ENCODE results near the gene SKIC2. TPM values are rescaled to one million over a fixed set of nuclear protein-coding genes. Genes with fewer than 3 reads are reported as not detected.
"Not testable (repeated sequence)": the region's sequence is repeated elsewhere in the genome, so short reads cannot be mapped to it uniquely, and the experiment has no call there.

SKIC2 gene
- 10 to 100 TPM; 39.1 to 58.0 TPM for polyA plus RNA-seq

DNA sequence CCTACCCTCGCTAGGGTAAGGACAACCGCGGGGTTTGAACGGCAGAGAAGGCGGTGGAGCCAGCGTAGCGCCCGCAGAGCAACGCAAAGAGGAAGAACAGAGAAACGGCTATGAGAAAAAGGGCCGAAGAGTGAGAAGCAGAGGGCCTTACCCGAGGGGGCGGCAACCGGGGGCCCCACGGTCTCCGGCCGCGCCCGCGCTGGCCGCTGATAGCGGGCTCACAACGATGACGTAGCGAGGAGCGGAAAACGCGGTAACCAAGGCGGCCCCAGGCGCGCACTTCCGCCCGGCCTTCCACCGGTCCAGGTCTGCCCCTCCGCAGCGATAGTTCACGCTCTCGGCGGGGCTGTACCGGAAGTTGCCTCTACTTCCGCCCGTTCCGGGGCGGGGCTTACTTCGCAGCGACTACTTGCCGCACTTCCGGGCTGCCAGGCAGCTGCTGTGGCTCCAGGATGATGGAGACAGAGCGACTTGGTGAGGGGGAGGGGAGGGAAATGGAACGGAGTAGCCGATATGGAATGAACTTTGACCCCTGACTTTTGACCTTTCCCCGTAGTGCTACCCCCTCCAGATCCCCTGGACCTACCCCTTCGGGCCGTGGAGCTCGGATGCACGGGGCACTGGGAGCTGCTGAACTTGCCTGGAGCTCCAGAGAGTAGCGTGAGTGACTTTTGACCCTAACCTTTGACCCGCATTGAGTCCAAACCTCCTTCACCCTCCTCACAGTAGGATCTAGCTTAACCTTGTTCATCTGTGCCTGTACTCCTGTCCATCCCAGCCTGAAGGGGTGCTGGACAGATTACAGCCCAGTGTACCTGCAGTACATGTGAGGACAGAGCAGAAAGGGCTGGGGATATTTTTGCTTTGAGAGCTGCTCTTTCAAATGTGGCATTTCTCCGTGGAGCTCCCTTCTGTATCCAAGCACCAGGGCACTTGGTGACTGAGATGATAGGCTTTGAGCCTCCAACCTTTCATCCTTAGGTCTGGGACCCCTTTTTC, at the start of gene SKIC2, which contains the start of gene NELFE:
SKIC2 (plus strand) TSS at position 435 of the 999 bp plus-strand sequence; CDS start at position 453, 18 bp downstream.
NELFE (minus strand) TSS at position 231 of the 999 bp plus-strand sequence. CDS start 525 bp downstream, outside the sequence.
- H3K36me3 ChIP-seq (ENCODE audit: control insufficient read depth in 2 of 2, insufficient read depth in 2 of 2, low read length in 1 of 2), result peaks cover 29 to 40% of the 10 kb centered on the region in 2 donors
- 0% methylated on average over 55 to 59 of the region's 59 CpGs for WGBS, 2 donors

DNA sequence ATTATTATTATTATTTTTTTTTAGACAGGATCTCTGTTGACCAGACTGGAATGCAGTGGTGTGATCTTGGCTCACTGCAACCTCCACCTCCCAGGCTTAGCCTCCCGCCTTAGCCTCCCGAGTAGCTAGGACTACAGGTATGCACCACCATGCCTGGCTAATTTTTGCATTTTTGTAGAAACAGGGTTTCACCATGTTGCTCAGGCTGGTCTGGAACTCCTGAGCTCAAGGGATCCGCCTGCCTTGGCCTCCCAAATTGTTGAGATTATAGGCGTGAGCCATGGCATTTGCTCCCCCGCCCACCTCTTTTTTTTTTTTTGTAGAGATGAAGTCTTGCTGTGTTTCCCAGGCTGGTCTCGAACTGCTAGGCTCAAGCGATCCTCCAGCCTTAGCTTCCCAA, 49.7 kb upstream of the SKIC2 start:
- H3K9me3 ChIP-seq (ENCODE audit: control insufficient read depth in 2 of 2, insufficient read depth in 1 of 2, low read depth in 1 of 2, low read length in 1 of 2); H3K27me3 ChIP-seq (ENCODE audit: control insufficient read depth in 1 of 2, insufficient read depth in 2 of 2, low read length in 2 of 2); H3K27ac ChIP-seq (ENCODE audit: low read depth in 2 of 2, low read length in 1 of 2); H3K36me3 ChIP-seq (ENCODE audit: control insufficient read depth in 2 of 2, insufficient read depth in 2 of 2, low read length in 1 of 2); H3K4me3 ChIP-seq (ENCODE audit: low read depth in 1 of 2, low read length in 2 of 2); H3K4me1 ChIP-seq (ENCODE audit: control insufficient read depth in 2 of 2, insufficient read depth in 2 of 2, low read length in 1 of 2): not testable (repeated sequence)
- WGBS, 2 donors, result 75 to 81% methylated on average over 7 of the region's 7 CpGs

More for the DNA sequence above, at the start of gene SKIC2, which contains the start of gene NELFE:
- Histone ChIP-seq H3K4me3 (ENCODE audit: low read depth in 1 of 2, low read length in 2 of 2) (peak within 1 kb of the TSS; percentile 82 to 98), H3K4me1 (ENCODE audit: control insufficient read depth in 2 of 2, insufficient read depth in 2 of 2, low read length in 1 of 2) (peaks cover 3 to 10% of the 10 kb centered on the region in 2 donors), H3K9me3 (ENCODE audit: control insufficient read depth in 2 of 2, insufficient read depth in 1 of 2, low read depth in 1 of 2, low read length in 1 of 2) (no peaks in the 10 kb centered on the region), H3K27me3 (ENCODE audit: control insufficient read depth in 1 of 2, insufficient read depth in 2 of 2, low read length in 2 of 2) (no peaks in the 10 kb centered on the region), H3K27ac (ENCODE audit: low read depth in 2 of 2, low read length in 1 of 2) (peak within 1 kb of the TSS; percentile 75 to 93)

DNA sequence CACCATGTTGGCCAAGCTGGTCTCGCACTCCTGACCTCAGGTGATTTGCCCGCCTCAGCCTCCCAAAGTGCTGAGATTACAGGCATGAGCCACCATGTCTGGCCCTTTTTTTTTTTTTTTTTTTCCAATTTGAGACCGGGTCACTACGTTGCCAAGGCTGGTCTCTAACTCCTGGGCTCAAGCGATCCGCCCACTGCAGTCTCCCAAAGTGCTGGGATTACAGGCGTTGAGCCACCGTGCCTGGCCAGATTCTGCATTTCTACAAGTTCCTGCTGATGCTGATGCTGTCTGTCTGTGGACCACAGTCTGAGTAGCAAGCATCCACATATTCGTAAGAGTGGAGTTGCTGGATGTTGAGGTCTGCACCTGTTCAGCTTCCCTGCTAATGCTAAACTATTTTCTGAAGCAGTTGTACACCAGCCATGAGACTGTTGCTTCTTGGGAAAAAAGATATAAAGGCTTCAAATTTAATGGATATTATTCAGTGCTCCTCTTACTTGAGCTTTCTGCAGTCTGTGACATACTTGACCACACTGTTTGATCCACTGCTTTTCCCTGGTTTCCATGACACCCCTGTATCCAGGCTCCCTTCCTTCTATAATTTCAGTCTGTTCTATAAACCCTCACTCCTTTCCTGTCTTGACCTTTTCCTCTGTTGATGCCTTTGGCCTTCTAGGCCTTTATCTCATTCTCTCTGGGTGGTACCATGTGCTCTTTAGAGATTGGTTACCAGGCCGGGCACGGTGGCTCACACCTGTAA, 47.0 kb upstream of the SKIC2 start:
- H3K4me1 ChIP-seq (ENCODE audit: control insufficient read depth in 2 of 2, insufficient read depth in 2 of 2, low read length in 1 of 2), result no peaks in the 10 kb centered on the region
- H3K36me3 ChIP-seq (ENCODE audit: control insufficient read depth in 2 of 2, insufficient read depth in 2 of 2, low read length in 1 of 2), result no peaks in the 10 kb centered on the region
- no peak overlapping the region for H3K27ac ChIP-seq (ENCODE audit: low read depth in 2 of 2, low read length in 1 of 2)
- WGBS, 2 donors, result 75 to 78% methylated on average over 11 of the region's 11 CpGs
- H3K4me3 ChIP-seq (ENCODE audit: low read depth in 1 of 2, low read length in 2 of 2), result no peak overlapping the region
- H3K9me3 ChIP-seq (ENCODE audit: control insufficient read depth in 2 of 2, insufficient read depth in 1 of 2, low read depth in 1 of 2, low read length in 1 of 2), result no peaks in the 10 kb centered on the region
- H3K27me3 ChIP-seq (ENCODE audit: control insufficient read depth in 1 of 2, insufficient read depth in 2 of 2, low read length in 2 of 2), result no peaks in the 10 kb centered on the region

DNA sequence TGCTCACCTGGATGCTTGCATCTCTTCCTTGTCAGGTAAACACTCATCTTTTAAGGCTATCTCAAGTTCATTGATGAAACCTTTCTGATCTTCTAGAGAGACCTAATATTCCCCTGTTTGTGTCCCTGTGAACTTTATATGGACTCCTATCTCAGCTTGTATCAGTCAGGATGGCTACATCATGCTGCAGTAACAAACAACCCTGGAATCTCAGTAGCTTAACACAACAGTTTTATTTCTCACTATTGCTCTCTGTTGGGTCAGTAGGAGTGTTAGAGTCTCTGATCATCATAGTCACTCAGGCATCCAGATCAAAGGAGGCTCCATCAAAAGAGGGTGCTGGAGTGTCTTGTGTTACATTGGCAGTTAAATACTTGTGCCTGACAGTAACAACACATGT, 43.6 kb upstream of the SKIC2 start:
- Histone ChIP-seq H3K27ac (ENCODE audit: low read depth in 2 of 2, low read length in 1 of 2) (no peak overlapping the region), H3K4me3 (ENCODE audit: low read depth in 1 of 2, low read length in 2 of 2) (no peak overlapping the region), H3K4me1 (ENCODE audit: control insufficient read depth in 2 of 2, insufficient read depth in 2 of 2, low read length in 1 of 2) (no peaks in the 10 kb centered on the region), H3K9me3 (ENCODE audit: control insufficient read depth in 2 of 2, insufficient read depth in 1 of 2, low read depth in 1 of 2, low read length in 1 of 2) (no peaks in the 10 kb centered on the region), H3K36me3 (ENCODE audit: control insufficient read depth in 2 of 2, insufficient read depth in 2 of 2, low read length in 1 of 2) (no peaks in the 10 kb centered on the region), H3K27me3 (ENCODE audit: control insufficient read depth in 1 of 2, insufficient read depth in 2 of 2, low read length in 2 of 2) (no peaks in the 10 kb centered on the region)

DNA sequence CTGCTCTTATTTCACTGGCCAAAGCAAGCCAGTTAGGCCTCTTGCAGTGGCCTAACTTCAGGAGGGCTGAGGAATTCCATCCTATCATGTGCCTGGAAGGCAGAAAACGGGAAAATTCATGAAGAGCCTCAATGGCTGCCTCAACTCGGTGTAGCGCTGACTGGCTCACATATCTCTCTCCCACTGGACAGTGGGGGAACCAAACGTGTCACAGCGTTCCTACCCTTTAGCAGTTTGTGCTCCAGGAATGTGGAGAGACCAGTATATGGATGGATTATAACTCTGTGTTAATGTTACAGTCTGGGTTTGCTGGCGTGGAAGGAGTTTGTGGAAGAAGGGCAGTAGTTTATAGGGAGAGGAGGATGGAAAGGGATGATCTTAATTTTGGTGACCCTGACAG, 43.2 kb upstream of the SKIC2 start:
- 78 to 82% methylated on average over 6 of the region's 6 CpGs for WGBS, 2 donors
- Histone ChIP-seq H3K27me3 (ENCODE audit: control insufficient read depth in 1 of 2, insufficient read depth in 2 of 2, low read length in 2 of 2) (no peaks in the 10 kb centered on the region), H3K4me1 (ENCODE audit: control insufficient read depth in 2 of 2, insufficient read depth in 2 of 2, low read length in 1 of 2) (peaks cover 0 to 4% of the 10 kb centered on the region in 2 donors), H3K9me3 (ENCODE audit: control insufficient read depth in 2 of 2, insufficient read depth in 1 of 2, low read depth in 1 of 2, low read length in 1 of 2) (no peaks in the 10 kb centered on the region), H3K27ac (ENCODE audit: low read depth in 2 of 2, low read length in 1 of 2) (no peak overlapping the region), H3K4me3 (ENCODE audit: low read depth in 1 of 2, low read length in 2 of 2) (no peak overlapping the region), H3K36me3 (ENCODE audit: control insufficient read depth in 2 of 2, insufficient read depth in 2 of 2, low read length in 1 of 2) (no peaks in the 10 kb centered on the region)

DNA sequence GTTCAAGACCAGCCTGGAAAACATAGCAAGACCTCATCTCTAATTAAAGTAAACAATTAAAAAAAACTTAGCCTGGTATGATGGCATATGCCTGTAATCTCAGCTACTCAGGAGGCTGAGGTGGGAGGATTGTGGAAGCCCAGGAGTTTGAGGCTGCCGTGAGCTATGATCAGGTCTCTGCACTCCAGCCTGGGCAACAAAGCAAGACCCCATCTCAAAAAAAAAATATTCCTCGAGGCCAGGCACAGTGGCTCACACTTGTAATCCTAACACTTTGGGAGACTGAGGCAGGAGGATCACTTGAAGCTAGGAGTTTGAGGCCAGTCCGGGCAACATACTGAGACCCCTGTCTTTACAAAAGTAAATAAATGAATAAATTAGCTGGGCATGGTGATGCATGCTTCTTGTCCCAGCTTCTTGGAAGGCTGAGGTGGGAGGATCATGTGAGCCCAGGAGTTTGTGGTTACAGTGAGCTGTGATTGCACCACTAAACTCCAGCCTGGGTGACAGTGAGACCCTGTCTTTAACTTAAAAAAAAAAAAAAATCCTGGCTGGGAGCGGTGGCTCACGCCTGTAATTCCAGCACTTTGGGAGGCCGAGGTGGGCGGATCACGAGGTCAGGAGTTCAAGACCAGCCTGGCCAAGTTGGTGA, 40.8 kb upstream of the SKIC2 start:
- WGBS, 2 donors, result 72 to 89% methylated on average over 8 of the region's 8 CpGs
- Histone ChIP-seq H3K4me3 (ENCODE audit: low read depth in 1 of 2, low read length in 2 of 2) (no peak overlapping the region), H3K27ac (ENCODE audit: low read depth in 2 of 2, low read length in 1 of 2) (no peak overlapping the region)

DNA sequence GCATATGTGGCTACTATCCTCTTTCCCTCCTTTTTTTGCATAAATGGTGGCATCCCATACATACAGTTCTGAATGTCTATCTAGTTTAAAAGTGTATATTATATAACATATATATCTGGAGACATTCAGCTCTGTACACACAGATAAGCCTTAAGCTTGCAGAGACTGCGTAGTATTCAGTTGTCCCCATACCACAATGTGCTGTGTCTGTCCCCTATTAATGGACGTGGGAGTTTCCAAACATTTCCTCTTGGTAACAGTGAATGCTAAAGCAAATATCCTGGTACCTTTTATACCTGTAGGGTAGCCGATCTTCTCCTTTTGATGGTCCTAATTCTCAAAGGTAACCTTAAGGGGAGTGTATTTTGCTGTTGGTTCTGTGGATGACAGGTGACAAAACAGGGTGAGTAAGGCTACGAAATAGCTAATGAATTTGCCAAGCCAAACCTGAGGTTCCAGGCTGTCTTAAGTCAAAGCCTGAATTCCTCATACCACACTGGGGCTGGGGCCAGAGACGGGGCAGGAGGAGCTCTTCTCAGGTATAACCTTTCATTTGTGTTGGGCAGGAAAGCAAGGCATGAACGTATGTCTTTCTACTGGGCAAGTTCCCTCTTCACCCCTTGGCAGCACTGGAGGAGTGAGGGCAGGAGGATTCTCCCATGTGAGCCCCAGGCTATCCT, 39.2 kb upstream of the SKIC2 start:
- Histone ChIP-seq H3K27ac (ENCODE audit: low read depth in 2 of 2, low read length in 1 of 2) (peak overlapping the region; percentile 63 to 78), H3K27me3 (ENCODE audit: control insufficient read depth in 1 of 2, insufficient read depth in 2 of 2, low read length in 2 of 2) (no peaks in the 10 kb centered on the region), H3K4me1 (ENCODE audit: control insufficient read depth in 2 of 2, insufficient read depth in 2 of 2, low read length in 1 of 2) (peaks cover 0 to 4% of the 10 kb centered on the region in 2 donors), H3K36me3 (ENCODE audit: control insufficient read depth in 2 of 2, insufficient read depth in 2 of 2, low read length in 1 of 2) (no peaks in the 10 kb centered on the region), H3K9me3 (ENCODE audit: control insufficient read depth in 2 of 2, insufficient read depth in 1 of 2, low read depth in 1 of 2, low read length in 1 of 2) (no peaks in the 10 kb centered on the region), H3K4me3 (ENCODE audit: low read depth in 1 of 2, low read length in 2 of 2) (no peak overlapping the region)
- 63 to 71% methylated on average over 6 of the region's 6 CpGs for WGBS, 2 donors

More for the DNA sequence above, 40.8 kb upstream of the SKIC2 start:
- Histone ChIP-seq H3K36me3 (ENCODE audit: control insufficient read depth in 2 of 2, insufficient read depth in 2 of 2, low read length in 1 of 2) (no peaks in the 10 kb centered on the region), H3K27me3 (ENCODE audit: control insufficient read depth in 1 of 2, insufficient read depth in 2 of 2, low read length in 2 of 2) (no peaks in the 10 kb centered on the region), H3K9me3 (ENCODE audit: control insufficient read depth in 2 of 2, insufficient read depth in 1 of 2, low read depth in 1 of 2, low read length in 1 of 2) (no peaks in the 10 kb centered on the region), H3K4me1 (ENCODE audit: control insufficient read depth in 2 of 2, insufficient read depth in 2 of 2, low read length in 1 of 2) (peaks cover 0 to 4% of the 10 kb centered on the region in 2 donors)

DNA sequence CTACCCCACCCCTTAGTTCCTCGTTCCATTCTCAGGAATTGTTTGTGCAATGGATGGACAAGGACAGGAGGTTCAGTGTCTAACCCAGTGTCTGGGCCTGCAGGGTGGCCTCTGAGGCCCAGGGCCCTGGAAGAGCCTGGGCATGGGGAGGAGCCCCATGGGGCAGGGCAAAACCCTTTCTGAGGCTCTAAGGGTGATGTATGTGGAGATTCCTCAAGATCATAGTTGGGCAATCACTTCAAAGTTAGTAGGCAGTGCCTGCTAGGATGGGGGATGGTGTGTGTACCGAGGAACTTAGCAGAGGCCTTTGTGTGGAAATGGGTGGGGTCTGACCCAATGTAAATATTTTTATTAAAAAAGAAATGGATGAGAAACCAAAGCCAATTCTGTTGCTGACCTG, 38.2 kb upstream of the SKIC2 start:
- H3K36me3 ChIP-seq (ENCODE audit: control insufficient read depth in 2 of 2, insufficient read depth in 2 of 2, low read length in 1 of 2), result no peaks in the 10 kb centered on the region
- H3K27me3 ChIP-seq (ENCODE audit: control insufficient read depth in 1 of 2, insufficient read depth in 2 of 2, low read length in 2 of 2), result no peaks in the 10 kb centered on the region
- no peaks in the 10 kb centered on the region for H3K9me3 ChIP-seq (ENCODE audit: control insufficient read depth in 2 of 2, insufficient read depth in 1 of 2, low read depth in 1 of 2, low read length in 1 of 2)
- WGBS, 2 donors, result 55 to 72% methylated on average over 2 of the region's 2 CpGs
- peaks cover 0 to 4% of the 10 kb centered on the region in 2 donors for H3K4me1 ChIP-seq (ENCODE audit: control insufficient read depth in 2 of 2, insufficient read depth in 2 of 2, low read length in 1 of 2)
- peak overlapping the region; percentile 14 to 78 for H3K27ac ChIP-seq (ENCODE audit: low read depth in 2 of 2, low read length in 1 of 2)
- H3K4me3 ChIP-seq (ENCODE audit: low read depth in 1 of 2, low read length in 2 of 2), result no peak overlapping the region

DNA sequence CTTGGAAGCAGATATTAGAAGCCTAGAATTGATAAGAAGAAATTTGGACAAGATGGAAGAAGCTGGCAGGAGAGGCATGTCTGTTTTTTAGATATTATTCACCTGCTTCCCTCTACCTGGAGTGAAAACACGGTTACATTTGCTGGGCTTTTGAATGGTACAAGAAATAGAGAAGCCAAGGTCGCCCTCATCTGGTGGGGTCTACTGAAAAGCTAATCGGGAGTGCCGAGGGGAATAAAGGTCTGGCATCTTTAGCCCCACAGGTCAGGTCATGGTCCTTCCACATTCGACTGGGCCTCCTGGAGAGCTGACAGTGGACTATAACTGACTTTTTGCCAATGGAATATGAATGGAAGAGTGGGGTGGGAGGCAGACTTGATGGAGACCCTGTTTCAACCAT, 36.0 kb upstream of the SKIC2 start:
- WGBS, 2 donors, result 12 to 14% methylated on average over 5 of the region's 5 CpGs
- Histone ChIP-seq H3K27ac (ENCODE audit: low read depth in 2 of 2, low read length in 1 of 2) (no peak overlapping the region), H3K27me3 (ENCODE audit: control insufficient read depth in 1 of 2, insufficient read depth in 2 of 2, low read length in 2 of 2) (no peaks in the 10 kb centered on the region), H3K4me1 (ENCODE audit: control insufficient read depth in 2 of 2, insufficient read depth in 2 of 2, low read length in 1 of 2) (peaks cover 0 to 4% of the 10 kb centered on the region in 2 donors), H3K36me3 (ENCODE audit: control insufficient read depth in 2 of 2, insufficient read depth in 2 of 2, low read length in 1 of 2) (no peaks in the 10 kb centered on the region), H3K9me3 (ENCODE audit: control insufficient read depth in 2 of 2, insufficient read depth in 1 of 2, low read depth in 1 of 2, low read length in 1 of 2) (no peaks in the 10 kb centered on the region), H3K4me3 (ENCODE audit: low read depth in 1 of 2, low read length in 2 of 2) (no peak overlapping the region)
